ENCODE data around the gene TRPC3.

TRPC3 gene

GRCh38 chr4:121950680-121951520 lies 960 bp downstream of the TRPC3 start:
- Histone ChIP-seq H3K4me1 (ENCODE audit: control insufficient read depth, insufficient read depth, low read length, poor library complexity, severe bottlenecking) (no peaks in the 10 kb centered on the region), H3K9me3 (ENCODE audit: control insufficient read depth, low read length) (no peaks in the 10 kb centered on the region), H3K27ac (ENCODE audit: insufficient read depth, low read length, poor library complexity, severe bottlenecking) (no peak overlapping the region), H3K4me3 (ENCODE audit: insufficient read depth, low read depth, low read length, poor library complexity, severe bottlenecking) (peak overlapping the region; percentile 79), H3K36me3 (ENCODE audit: control insufficient read depth, insufficient read depth, low read length) (no peaks in the 10 kb centered on the region), H3K27me3 (replicated peaks; ENCODE audit: control insufficient read depth, insufficient read depth, low read length, poor library complexity, severe bottlenecking) (no peaks in the 10 kb centered on the region)
- DNase-seq: no peak

DNA sequence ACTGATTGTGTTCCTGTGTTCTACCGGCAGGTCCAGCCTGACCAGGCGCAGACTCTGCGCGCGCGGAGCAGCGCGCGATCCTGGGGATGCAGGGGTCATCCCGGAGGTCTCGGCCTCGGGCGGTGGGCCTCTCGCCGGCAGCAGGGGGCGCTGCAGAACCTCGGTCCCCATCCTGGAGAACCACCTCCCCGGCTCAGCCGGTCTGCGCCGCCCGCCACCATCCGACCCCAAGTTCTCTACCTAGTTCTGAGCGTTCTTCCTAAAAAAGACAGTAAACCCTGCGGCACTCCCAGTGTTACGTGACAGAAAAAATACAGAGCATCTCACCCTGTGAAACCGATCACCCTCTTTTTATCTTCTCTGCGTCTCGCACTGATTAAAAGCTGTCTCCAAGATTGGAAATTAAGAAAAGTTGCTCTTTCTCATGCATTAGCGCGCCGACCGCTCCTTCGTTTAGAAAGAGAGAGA lies 1.6 kb downstream of the TRPC3 start:
- Histone ChIP-seq H3K4me3 (ENCODE audit: insufficient read depth, low read depth, low read length, poor library complexity, severe bottlenecking) (peak overlapping the region; percentile 79), H3K36me3 (ENCODE audit: control insufficient read depth, insufficient read depth, low read length) (no peaks in the 10 kb centered on the region), H3K27ac (ENCODE audit: insufficient read depth, low read length, poor library complexity, severe bottlenecking) (no peak overlapping the region), H3K27me3 (replicated peaks; ENCODE audit: control insufficient read depth, insufficient read depth, low read length, poor library complexity, severe bottlenecking) (no peaks in the 10 kb centered on the region), H3K4me1 (ENCODE audit: control insufficient read depth, insufficient read depth, low read length, poor library complexity, severe bottlenecking) (no peaks in the 10 kb centered on the region), H3K9me3 (ENCODE audit: control insufficient read depth, low read length) (no peaks in the 10 kb centered on the region)
- DNase-seq: peak; percentile 55 to 73 (median 58)

DNA sequence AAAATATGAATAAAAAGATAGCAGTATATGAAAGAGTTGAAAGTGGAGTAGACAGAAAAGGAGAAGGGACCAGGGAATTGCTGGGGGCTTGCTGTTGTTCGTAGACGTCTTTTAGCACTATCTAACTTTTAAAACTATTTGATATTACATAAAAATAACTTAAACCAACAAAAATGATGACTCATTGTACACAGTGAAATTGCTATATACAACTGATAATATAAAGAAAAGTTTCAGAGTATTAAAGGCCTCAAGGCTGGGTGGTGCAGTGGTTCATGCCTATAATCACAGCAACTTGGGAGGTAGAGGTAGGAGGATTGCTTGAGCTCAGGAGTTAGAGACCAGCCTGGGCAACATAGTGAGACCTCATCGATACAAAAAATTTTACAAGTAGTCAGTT lies 5.2 kb downstream of the TRPC3 start:
- no peaks in the 10 kb centered on the region for H3K27me3 ChIP-seq (replicated peaks; ENCODE audit: control insufficient read depth, insufficient read depth, low read length, poor library complexity, severe bottlenecking)
- H3K4me1 ChIP-seq (ENCODE audit: control insufficient read depth, insufficient read depth, low read length, poor library complexity, severe bottlenecking): no peaks in the 10 kb centered on the region
- H3K9me3 ChIP-seq (ENCODE audit: control insufficient read depth, low read length): no peaks in the 10 kb centered on the region
- no peak for DNase-seq
- H3K27ac ChIP-seq (ENCODE audit: insufficient read depth, low read length, poor library complexity, severe bottlenecking): no peak overlapping the region
- H3K36me3 ChIP-seq (ENCODE audit: control insufficient read depth, insufficient read depth, low read length): no peaks in the 10 kb centered on the region
- H3K4me3 ChIP-seq (ENCODE audit: insufficient read depth, low read depth, low read length, poor library complexity, severe bottlenecking): no peak overlapping the region

GRCh38 chr4:121943941-121944340 lies 7.9 kb downstream of the TRPC3 start:
- Histone ChIP-seq H3K4me1 (ENCODE audit: control insufficient read depth, insufficient read depth, low read length, poor library complexity, severe bottlenecking) (no peaks in the 10 kb centered on the region), H3K36me3 (ENCODE audit: control insufficient read depth, insufficient read depth, low read length) (no peaks in the 10 kb centered on the region), H3K9me3 (ENCODE audit: control insufficient read depth, low read length) (no peaks in the 10 kb centered on the region), H3K4me3 (ENCODE audit: insufficient read depth, low read depth, low read length, poor library complexity, severe bottlenecking) (no peak overlapping the region), H3K27ac (ENCODE audit: insufficient read depth, low read length, poor library complexity, severe bottlenecking) (no peak overlapping the region), H3K27me3 (replicated peaks; ENCODE audit: control insufficient read depth, insufficient read depth, low read length, poor library complexity, severe bottlenecking) (no peaks in the 10 kb centered on the region)
- no peak for DNase-seq

- Histone ChIP-seq H3K27me3 (replicated peaks; ENCODE audit: control insufficient read depth, insufficient read depth, low read length, poor library complexity, severe bottlenecking) (no peaks in the 10 kb centered on the region), H3K9me3 (ENCODE audit: control insufficient read depth, low read length) (no peaks in the 10 kb centered on the region), H3K4me3 (ENCODE audit: insufficient read depth, low read depth, low read length, poor library complexity, severe bottlenecking) (no peak overlapping the region), H3K27ac (ENCODE audit: insufficient read depth, low read length, poor library complexity, severe bottlenecking) (no peak overlapping the region), H3K36me3 (ENCODE audit: control insufficient read depth, insufficient read depth, low read length) (no peaks in the 10 kb centered on the region), H3K4me1 (ENCODE audit: control insufficient read depth, insufficient read depth, low read length, poor library complexity, severe bottlenecking) (no peaks in the 10 kb centered on the region)
- no peak for DNase-seq
Observed at GRCh38 chr4:121939690-121940089, 12.2 kb downstream of the TRPC3 start.

DNA sequence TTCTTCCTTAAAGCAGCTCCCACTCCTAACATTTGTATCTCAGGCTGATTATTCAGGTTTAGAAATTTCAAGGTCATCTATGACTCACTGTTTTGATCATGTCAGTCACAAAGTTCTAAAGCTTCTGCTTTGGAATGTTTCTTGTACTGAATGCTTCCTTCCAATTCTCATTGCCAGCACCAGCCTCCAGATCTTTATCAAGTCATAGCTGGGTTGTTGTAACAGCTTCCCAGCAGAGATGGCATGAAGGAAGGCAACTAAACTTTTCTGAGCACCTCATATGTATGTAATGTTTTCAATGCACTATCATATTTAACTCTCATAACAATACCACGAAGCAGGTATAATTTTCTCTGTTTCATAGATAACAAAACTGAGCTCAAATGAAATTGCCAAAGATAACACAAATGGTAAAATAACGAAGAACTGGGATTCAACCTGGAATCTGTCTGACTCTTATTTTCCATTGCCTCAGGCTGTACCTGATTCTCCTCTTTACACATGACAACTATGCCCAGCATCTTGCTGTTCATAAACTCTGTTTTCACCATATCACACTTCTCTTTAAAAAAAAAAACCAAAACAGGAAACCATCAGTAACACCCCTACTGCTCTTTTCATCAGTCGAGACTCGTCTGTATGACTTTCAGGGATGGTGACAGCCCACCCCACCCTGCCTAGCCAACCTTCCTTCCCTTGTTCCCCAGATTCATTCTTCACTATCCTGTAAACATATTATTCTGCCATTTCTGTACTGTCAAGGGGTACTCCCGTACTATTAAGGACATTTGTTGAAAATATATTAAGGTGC lies 13.4 kb downstream of the TRPC3 start:
- Histone ChIP-seq H3K4me3 (ENCODE audit: insufficient read depth, low read depth, low read length, poor library complexity, severe bottlenecking) (no peak overlapping the region), H3K4me1 (ENCODE audit: control insufficient read depth, insufficient read depth, low read length, poor library complexity, severe bottlenecking) (no peaks in the 10 kb centered on the region), H3K9me3 (ENCODE audit: control insufficient read depth, low read length) (no peaks in the 10 kb centered on the region), H3K27ac (ENCODE audit: insufficient read depth, low read length, poor library complexity, severe bottlenecking) (no peak overlapping the region), H3K27me3 (replicated peaks; ENCODE audit: control insufficient read depth, insufficient read depth, low read length, poor library complexity, severe bottlenecking) (no peaks in the 10 kb centered on the region), H3K36me3 (ENCODE audit: control insufficient read depth, insufficient read depth, low read length) (no peaks in the 10 kb centered on the region)
- no peak for DNase-seq

DNA sequence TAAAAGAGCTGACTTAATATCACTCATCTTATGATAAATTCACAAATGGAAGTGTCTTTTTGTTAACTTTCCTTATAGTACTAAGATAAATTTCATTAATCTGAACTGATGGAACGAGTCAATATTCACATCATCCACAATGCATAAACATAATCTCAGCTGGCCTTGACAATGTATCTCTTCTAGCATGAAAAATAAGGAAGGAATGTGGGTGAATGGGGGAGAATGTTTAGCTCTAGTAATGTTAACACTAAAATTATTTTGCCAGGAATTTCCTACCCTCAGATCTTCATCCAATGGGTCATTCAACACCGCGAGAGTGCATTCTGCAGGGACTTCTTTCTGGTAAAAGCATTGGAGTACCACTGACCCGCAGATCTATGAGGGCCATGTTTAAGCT lies 15.8 kb downstream of the TRPC3 start:
- Histone ChIP-seq H3K4me1 (ENCODE audit: control insufficient read depth, insufficient read depth, low read length, poor library complexity, severe bottlenecking) (no peaks in the 10 kb centered on the region), H3K36me3 (ENCODE audit: control insufficient read depth, insufficient read depth, low read length) (no peaks in the 10 kb centered on the region), H3K9me3 (ENCODE audit: control insufficient read depth, low read length) (no peaks in the 10 kb centered on the region), H3K4me3 (ENCODE audit: insufficient read depth, low read depth, low read length, poor library complexity, severe bottlenecking) (no peak overlapping the region), H3K27me3 (replicated peaks; ENCODE audit: control insufficient read depth, insufficient read depth, low read length, poor library complexity, severe bottlenecking) (no peaks in the 10 kb centered on the region), H3K27ac (ENCODE audit: insufficient read depth, low read length, poor library complexity, severe bottlenecking) (no peak overlapping the region)
- no peak for DNase-seq

DNA sequence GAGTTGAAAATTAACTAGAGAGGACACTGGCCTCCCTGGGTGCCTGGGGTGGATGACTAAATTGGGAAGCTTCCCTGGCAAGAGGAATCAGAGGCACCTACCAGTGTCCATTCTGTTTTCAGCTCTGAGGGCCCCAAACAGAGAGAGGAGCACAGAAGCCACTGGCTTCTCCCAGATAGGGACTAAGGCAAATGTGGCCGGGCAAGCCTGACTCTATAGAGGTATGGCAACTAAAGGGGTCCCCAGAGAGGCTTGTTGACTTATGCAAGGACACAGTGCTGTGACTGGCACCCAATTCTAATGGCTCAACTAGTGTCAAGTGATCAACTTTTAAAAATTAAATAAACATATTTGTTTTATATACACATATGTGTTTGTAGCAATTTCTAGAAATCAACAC lies 17.2 kb downstream of the TRPC3 start:
- no peak for DNase-seq
- no peaks in the 10 kb centered on the region for H3K36me3 ChIP-seq (ENCODE audit: control insufficient read depth, insufficient read depth, low read length)
- H3K4me1 ChIP-seq (ENCODE audit: control insufficient read depth, insufficient read depth, low read length, poor library complexity, severe bottlenecking): no peaks in the 10 kb centered on the region
- H3K27ac ChIP-seq (ENCODE audit: insufficient read depth, low read length, poor library complexity, severe bottlenecking): no peak overlapping the region
- H3K27me3 ChIP-seq (replicated peaks; ENCODE audit: control insufficient read depth, insufficient read depth, low read length, poor library complexity, severe bottlenecking): no peaks in the 10 kb centered on the region
- H3K4me3 ChIP-seq (ENCODE audit: insufficient read depth, low read depth, low read length, poor library complexity, severe bottlenecking): no peak overlapping the region
- H3K9me3 ChIP-seq (ENCODE audit: control insufficient read depth, low read length): no peaks in the 10 kb centered on the region

DNA sequence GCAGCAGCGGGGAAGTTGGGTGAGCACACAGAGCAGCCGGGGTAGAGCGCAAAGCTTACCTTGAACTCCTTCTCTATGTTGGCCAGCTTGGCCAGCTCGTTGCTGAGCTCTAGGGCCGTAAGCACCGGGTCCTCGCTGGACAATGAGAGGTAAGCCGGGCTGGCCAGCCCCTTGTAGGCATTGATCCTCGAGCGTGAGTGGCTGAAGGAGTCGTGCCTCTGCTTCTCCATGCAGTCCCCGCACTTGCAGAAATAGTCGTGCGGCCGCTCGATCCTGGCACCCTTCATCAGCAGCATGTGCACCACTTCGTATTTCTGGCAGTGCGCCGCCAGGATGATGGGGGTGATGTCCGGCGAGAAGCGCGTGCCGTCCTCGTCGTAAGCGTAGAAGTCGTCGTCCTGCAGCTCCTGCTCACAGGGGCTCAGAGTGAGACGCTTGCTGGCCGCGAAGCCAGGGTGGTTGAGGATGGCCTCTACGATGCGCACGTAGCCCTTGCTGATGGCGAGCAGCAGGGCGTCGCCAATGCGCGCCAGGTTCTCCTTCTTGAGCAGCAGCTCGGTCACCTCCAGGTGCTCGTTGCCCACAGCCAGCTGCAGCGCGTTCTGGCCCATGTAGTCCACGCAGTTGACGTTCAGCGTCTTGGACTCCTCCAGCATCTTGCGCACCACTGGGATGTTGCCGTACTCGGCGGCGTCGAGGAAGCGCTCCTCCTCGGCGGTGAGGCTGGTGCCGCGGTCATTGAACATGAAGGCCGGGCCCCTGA lies 19.5 kb downstream of the TRPC3 start:
- Histone ChIP-seq H3K4me1 (ENCODE audit: control insufficient read depth, insufficient read depth, low read length, poor library complexity, severe bottlenecking) (no peaks in the 10 kb centered on the region), H3K27me3 (replicated peaks; ENCODE audit: control insufficient read depth, insufficient read depth, low read length, poor library complexity, severe bottlenecking) (peaks cover 4% of the 10 kb centered on the region), H3K27ac (ENCODE audit: insufficient read depth, low read length, poor library complexity, severe bottlenecking) (no peak overlapping the region), H3K36me3 (ENCODE audit: control insufficient read depth, insufficient read depth, low read length) (no peaks in the 10 kb centered on the region), H3K4me3 (ENCODE audit: insufficient read depth, low read depth, low read length, poor library complexity, severe bottlenecking) (no peak overlapping the region), H3K9me3 (ENCODE audit: control insufficient read depth, low read length) (no peaks in the 10 kb centered on the region)
- no peak for DNase-seq
